Measurements from ENCODE around the gene CABCOCO1. TPM values are rescaled to one million over a fixed set of nuclear protein-coding genes. Genes with fewer than 3 reads are reported as not detected.

Gene CABCOCO1
- total and polyA plus RNA-seq, 9 of the 15 experiments (the other 6 are each of a cell fraction or from before 2014, with no cell fraction given): 0.04 TPM; not detected in 8

DNA sequence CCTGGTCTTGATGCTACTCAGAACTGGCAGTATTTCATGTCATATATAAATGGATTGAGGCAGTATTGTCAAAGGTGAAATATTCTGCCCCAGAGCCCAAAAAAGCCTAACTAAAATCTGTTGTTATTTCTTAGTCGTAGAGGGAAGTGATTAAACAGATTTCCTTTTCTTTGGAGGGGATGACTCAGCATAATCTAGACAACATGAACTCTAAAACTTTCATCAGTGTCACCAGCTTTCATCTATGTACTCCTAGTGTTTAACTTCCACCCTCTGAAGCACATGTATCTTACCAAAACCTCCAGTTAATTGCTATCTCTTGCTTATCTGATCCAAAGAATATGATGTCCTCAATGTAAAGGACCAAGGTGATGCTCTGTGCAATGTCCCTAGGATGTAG, 141.7 kb downstream of the CABCOCO1 start (continued):
- TF ChIP-seq ZNF592 (IDR thresholded peaks at IDR 0.05) (0 out of 2 replicates have a peak, but pooled peaks have one; percentile 30), ZFP30 (CRISPR knock-in tag; IDR thresholded peaks at IDR 0.05; ENCODE audit: borderline replicate concordance) (no peak), EP300 (IDR thresholded peaks at IDR 0.05; ENCODE audit: low read length) (peak; percentile 39; the same call in 1 of the 2 replicates), ZBTB1 (CRISPR knock-in tag; IDR thresholded peaks at IDR 0.05; ENCODE audit: borderline replicate concordance, low read depth) (no peak), NFE2 (IDR thresholded peaks at IDR 0.05; ENCODE audit: low read depth) (peak; percentile 98), ZNF133 (CRISPR knock-in tag; IDR thresholded peaks at IDR 0.05) (no peak), SP1 (CRISPR knock-in tag; IDR thresholded peaks at IDR 0.05) (no peak), PTTG1 (tag; IDR thresholded peaks at IDR 0.05; ENCODE audit: low read depth) (no peak), RBM17 (IDR thresholded peaks at IDR 0.05; ENCODE audit: borderline replicate concordance, low read depth, low read length) (no peak), NCOA4 (IDR thresholded peaks at IDR 0.05; ENCODE audit: partially characterized antibody) (no peak), POU5F1 (IDR thresholded peaks at IDR 0.05; ENCODE audit: borderline replicate concordance, low read depth, low read length, partially characterized antibody) (no peak), SMARCE1 (IDR thresholded peaks at IDR 0.05) (peak; percentile 47; the same call in 1 of the 2 replicates), MITF (IDR thresholded peaks at IDR 0.05) (no peak), JUND (IDR thresholded peaks at IDR 0.05; ENCODE audit: borderline replicate concordance, low read depth, low read length) (peak; percentile 55; the same call in 1 of the 2 replicates), JUND (tag; IDR thresholded peaks at IDR 0.05; ENCODE audit: borderline replicate concordance, low read depth, low read length) (no peak; the same call in 2 of the 3 replicates), TBL1XR1 (IDR thresholded peaks at IDR 0.05; ENCODE audit: low read length in 2 of 2) (0 out of 4 replicates have a peak, but pooled peaks of 1 of the 2 experiments have one; percentile 18)
- TF ChIP-seq, protein P1, sequence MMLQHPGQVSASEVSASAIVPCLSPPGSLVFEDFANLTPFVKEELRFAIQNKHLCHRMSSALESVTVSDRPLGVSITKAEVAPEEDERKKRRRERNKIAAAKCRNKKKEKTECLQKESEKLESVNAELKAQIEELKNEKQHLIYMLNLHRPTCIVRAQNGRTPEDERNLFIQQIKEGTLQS (IDR thresholded peaks at IDR 0.05): peak; percentile 55
- TF ChIP-seq, protein P1 (CRISPR knock-in tag; conservative IDR thresholded peaks at IDR 0.05): no peak
- TF ChIP-seq, protein P2, sequence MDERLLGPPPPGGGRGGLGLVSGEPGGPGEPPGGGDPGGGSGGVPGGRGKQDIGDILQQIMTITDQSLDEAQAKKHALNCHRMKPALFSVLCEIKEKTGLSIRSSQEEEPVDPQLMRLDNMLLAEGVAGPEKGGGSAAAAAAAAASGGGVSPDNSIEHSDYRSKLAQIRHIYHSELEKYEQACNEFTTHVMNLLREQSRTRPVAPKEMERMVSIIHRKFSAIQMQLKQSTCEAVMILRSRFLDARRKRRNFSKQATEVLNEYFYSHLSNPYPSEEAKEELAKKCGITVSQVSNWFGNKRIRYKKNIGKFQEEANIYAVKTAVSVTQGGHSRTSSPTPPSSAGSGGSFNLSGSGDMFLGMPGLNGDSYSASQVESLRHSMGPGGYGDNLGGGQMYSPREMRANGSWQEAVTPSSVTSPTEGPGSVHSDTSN (CRISPR knock-in tag; IDR thresholded peaks at IDR 0.05; ENCODE audit: low read depth): no peak
- TF ChIP-seq, protein P2 (tag; conservative IDR thresholded peaks at IDR 0.05; ENCODE audit: low read depth): peak; percentile 29; the same call in 1 of the 2 replicates

Data from K562 (cell line).